Astrocyte (in vitro differentiated cells and primary cell): ENCODE results near the gene LIN52. TPM values are rescaled to one million over a fixed set of nuclear protein-coding genes. Genes with fewer than 3 reads are reported as not detected.

Source experiments
- DNase-seq: peaks from one replicate; pipeline ENCODE4 v3.0.0-alpha.2; 2010; ENCODE audit warnings: low read depth
- FAIRE-seq: peaks from 2 replicates; lab custom pipeline; 2011; peaks lifted over from hg19 to GRCh38; lab: Jason Lieb, UNC
- H2AFZ ChIP-seq: 2 replicates; pipeline ENCODE4 v1.6.0; 2012; ENCODE audit warnings: low read depth, low read length, inconsistent platforms
- H3K27ac ChIP-seq: 2 replicates; pipeline ENCODE4 v1.5.1; 2011; ENCODE audit warnings: low read depth, low read length, inconsistent platforms
- H3K27me3 ChIP-seq: 2 replicates; pipeline ENCODE4 v1.6.0; 2011; ENCODE audit warnings: low read length, inconsistent platforms; ENCODE audit not compliant: insufficient read depth
- H3K36me3 ChIP-seq: 2 replicates; pipeline ENCODE4 v1.5.1; 2011; ENCODE audit warnings: low read length, inconsistent platforms; ENCODE audit not compliant: insufficient read depth
- H3K4me1 ChIP-seq: 2 replicates; pipeline ENCODE4 v1.5.1; 2011; ENCODE audit warnings: low read length, inconsistent platforms; ENCODE audit not compliant: insufficient read depth
- H3K4me2 ChIP-seq: 2 replicates; pipeline ENCODE4 v1.6.0; 2012; ENCODE audit warnings: low read length, inconsistent platforms
- H3K4me3 ChIP-seq: 2 replicates; pipeline ENCODE4 v1.5.1; 2011; ENCODE audit warnings: low read depth, mild to moderate bottlenecking, low read length, inconsistent platforms; ENCODE audit not compliant: insufficient read depth
- H3K79me2 ChIP-seq: 2 replicates; pipeline ENCODE4 v1.6.0; 2012; ENCODE audit warnings: mild to moderate bottlenecking, low read length, inconsistent platforms; ENCODE audit not compliant: insufficient read depth
- H3K9ac ChIP-seq: 2 replicates; pipeline ENCODE4 v1.6.0; 2012; ENCODE audit warnings: mild to moderate bottlenecking, low read length, inconsistent platforms
- H3K9me3 ChIP-seq: 2 replicates; pipeline ENCODE4 v1.5.1; 2012; ENCODE audit warnings: low read depth, mild to moderate bottlenecking, low read length, inconsistent platforms; ENCODE audit not compliant: insufficient read depth
- H4K20me1 ChIP-seq: 2 replicates; pipeline ENCODE4 v1.6.0; 2012; ENCODE audit warnings: low read length, inconsistent platforms; ENCODE audit not compliant: insufficient read depth
- H3K27ac Mint-ChIP-seq: one replicate; pipeline ENCODE4 v1.8.0; 2021; ENCODE audit warnings: mild to moderate bottlenecking, mixed read lengths; ENCODE audit not compliant: unreplicated experiment
- H3K27me3 Mint-ChIP-seq: one replicate; pipeline ENCODE4 v1.8.0; 2021; ENCODE audit warnings: low read depth, mixed read lengths; ENCODE audit not compliant: unreplicated experiment
- H3K36me3 Mint-ChIP-seq: one replicate; pipeline ENCODE4 v1.8.0; 2021; ENCODE audit warnings: low read depth, mixed read lengths; ENCODE audit not compliant: unreplicated experiment
- H3K4me1 Mint-ChIP-seq: one replicate; pipeline ENCODE4 v1.8.0; 2021; ENCODE audit warnings: low read depth, mixed read lengths; ENCODE audit not compliant: unreplicated experiment
- H3K4me3 Mint-ChIP-seq: one replicate; pipeline ENCODE4 v1.8.0; 2021; ENCODE audit warnings: mild to moderate bottlenecking, moderate library complexity, mixed read lengths; ENCODE audit not compliant: unreplicated experiment
- H3K9me3 Mint-ChIP-seq: one replicate; pipeline ENCODE4 v1.8.0; 2021; ENCODE audit warnings: mild to moderate bottlenecking, mixed read lengths; ENCODE audit not compliant: unreplicated experiment
- EZH2 ChIP-seq: IDR thresholded peaks from 2 replicates; pipeline ENCODE4 v1.6.1; 2012; ENCODE audit warnings: mild to moderate bottlenecking, low read length, inconsistent platforms; ENCODE audit not compliant: insufficient read depth
- total RNA-seq: library from RNA; stranded (reverse); gene quantifications from 2 replicates; pipeline ENCODE4 v1.2.1, GENCODE V29; 2021
- TF ChIP-seq, protein P1 (sequence below): IDR thresholded peaks from 2 replicates; pipeline ENCODE4 v1.5.1; 2011; ENCODE audit warnings: low read depth, mild to moderate bottlenecking, inconsistent platforms, low read length, moderate library complexity; ENCODE audit not compliant: insufficient read depth

The LIN52 gene
- total RNA-seq, 1 donor from 2014 or later: 5.5 TPM

DNA sequence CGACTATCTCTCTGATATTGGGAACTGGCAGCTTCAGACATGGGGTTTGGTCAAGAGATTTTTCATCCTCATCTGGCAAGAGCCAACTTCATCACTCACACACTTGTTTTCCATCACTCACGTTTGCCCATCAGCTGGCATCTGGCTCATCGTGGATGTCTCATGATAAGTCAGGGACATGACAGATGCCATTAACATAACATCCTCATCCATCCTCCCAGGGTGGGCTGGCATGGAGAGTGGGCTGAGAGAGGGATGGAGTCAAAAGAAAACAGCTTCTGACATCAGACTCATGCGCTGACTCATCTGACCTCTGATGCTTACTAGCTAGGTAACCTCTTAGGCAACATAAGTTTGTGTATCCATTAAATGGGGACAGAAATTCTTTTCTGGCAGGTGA is 152.7 kb downstream of the LIN52 start:
- no peaks in the 10 kb centered on the region for H3K36me3 ChIP-seq
- no peak overlapping the region for H2AFZ ChIP-seq
- H3K9me3 ChIP-seq: no peaks in the 10 kb centered on the region
- Mint-ChIP-seq H3K4me1 (no peaks in the 10 kb centered on the region), H3K4me3 (no peak overlapping the region), H3K27me3 (peaks cover 74% of the 10 kb centered on the region), H3K27ac (no peak overlapping the region), H3K9me3 (peaks cover 19% of the 10 kb centered on the region), H3K36me3 (no peaks in the 10 kb centered on the region)
- no peak overlapping the region for H3K4me2 ChIP-seq
- H3K79me2 ChIP-seq: no peaks in the 10 kb centered on the region
- no peaks in the 10 kb centered on the region for H3K4me1 ChIP-seq
- peaks cover 10% of the 10 kb centered on the region for H4K20me1 ChIP-seq
- FAIRE-seq (no peak), DNase-seq (no peak)
- H3K4me3 ChIP-seq: no peak overlapping the region
- H3K27ac ChIP-seq: no peak overlapping the region
- peaks cover 68% of the 10 kb centered on the region for H3K27me3 ChIP-seq
- H3K9ac ChIP-seq: no peak overlapping the region
- TF ChIP-seq, protein P1, sequence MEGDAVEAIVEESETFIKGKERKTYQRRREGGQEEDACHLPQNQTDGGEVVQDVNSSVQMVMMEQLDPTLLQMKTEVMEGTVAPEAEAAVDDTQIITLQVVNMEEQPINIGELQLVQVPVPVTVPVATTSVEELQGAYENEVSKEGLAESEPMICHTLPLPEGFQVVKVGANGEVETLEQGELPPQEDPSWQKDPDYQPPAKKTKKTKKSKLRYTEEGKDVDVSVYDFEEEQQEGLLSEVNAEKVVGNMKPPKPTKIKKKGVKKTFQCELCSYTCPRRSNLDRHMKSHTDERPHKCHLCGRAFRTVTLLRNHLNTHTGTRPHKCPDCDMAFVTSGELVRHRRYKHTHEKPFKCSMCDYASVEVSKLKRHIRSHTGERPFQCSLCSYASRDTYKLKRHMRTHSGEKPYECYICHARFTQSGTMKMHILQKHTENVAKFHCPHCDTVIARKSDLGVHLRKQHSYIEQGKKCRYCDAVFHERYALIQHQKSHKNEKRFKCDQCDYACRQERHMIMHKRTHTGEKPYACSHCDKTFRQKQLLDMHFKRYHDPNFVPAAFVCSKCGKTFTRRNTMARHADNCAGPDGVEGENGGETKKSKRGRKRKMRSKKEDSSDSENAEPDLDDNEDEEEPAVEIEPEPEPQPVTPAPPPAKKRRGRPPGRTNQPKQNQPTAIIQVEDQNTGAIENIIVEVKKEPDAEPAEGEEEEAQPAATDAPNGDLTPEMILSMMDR: no peak
- TF ChIP-seq EZH2: no peak

DNA sequence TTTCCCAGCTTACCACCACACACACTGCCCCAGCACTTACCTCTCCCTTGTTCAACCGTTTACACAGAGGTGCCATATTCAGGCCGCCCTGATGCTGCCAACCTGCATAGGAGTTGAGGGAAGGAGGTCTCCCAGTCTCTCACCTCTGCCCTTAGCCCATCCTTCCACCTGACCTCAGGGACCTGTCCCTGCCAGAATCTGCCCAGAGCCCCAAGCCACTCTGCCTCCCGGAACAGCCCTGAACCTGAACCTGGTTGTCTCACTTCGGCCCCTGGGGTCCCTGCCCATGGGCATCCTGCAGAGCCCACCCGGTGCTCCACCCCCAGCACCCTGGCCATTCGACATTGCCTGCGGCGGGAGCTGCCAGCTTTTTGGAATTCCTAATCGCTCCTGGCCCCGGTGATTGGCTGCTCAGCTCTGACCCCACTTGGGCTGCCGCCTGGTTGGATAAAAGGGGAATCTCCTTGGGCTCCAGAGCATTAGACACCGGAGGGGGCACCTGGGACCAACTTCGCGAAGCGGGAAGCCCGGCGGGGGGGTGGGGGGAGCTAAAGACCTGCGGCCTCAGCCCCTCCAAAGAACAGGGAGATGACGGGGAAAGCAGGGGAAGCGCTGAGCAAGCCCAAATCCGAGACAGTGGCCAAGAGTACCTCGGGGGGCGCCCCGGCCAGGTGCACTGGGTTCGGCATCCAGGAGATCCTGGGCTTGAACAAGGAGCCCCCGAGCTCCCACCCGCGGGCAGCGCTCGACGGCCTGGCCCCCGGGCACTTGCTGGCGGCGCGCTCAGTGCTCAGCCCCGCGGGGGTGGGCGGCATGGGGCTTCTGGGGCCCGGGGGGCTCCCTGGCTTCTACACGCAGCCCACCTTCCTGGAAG is 154.5 kb downstream of the LIN52 start, which contains the start of gene VSX2:
TSS of gene VSX2 (plus strand) at position 476 of the 874 bp plus-strand sequence. CDS start at position 589, 113 bp downstream.
- peaks cover 14% of the 10 kb centered on the region for H3K9me3 Mint-ChIP-seq
- Histone ChIP-seq H2AFZ (no peak within 1 kb of the TSS), H3K4me3 (no peak within 1 kb of the TSS), H3K9me3 (no peaks in the 10 kb centered on the region), H3K27ac (no peak within 1 kb of the TSS), H3K36me3 (no peaks in the 10 kb centered on the region), H3K27me3 (peaks cover 81% of the 10 kb centered on the region), H4K20me1 (peaks cover 10% of the 10 kb centered on the region), H3K4me2 (no peak within 1 kb of the TSS), H3K9ac (no peak within 1 kb of the TSS), H3K4me1 (no peaks in the 10 kb centered on the region), H3K79me2 (no peaks in the 10 kb centered on the region)
- DNase-seq (no peak), FAIRE-seq (no peak)
- H3K36me3 Mint-ChIP-seq: no peaks in the 10 kb centered on the region
- TF ChIP-seq, protein P1: no peak
- no peak for TF ChIP-seq EZH2
- peaks cover 80% of the 10 kb centered on the region for H3K27me3 Mint-ChIP-seq
- H3K4me3 Mint-ChIP-seq: no peak within 1 kb of the TSS
- H3K27ac Mint-ChIP-seq: no peak within 1 kb of the TSS
- H3K4me1 Mint-ChIP-seq: no peaks in the 10 kb centered on the region
